Stomach (tissue), 4 donors: Measurements from ENCODE around the gene FBXO17.

Experiments
- POLR2A ChIP-seq, 4 donors: fragments of 450-650 bp; IDR thresholded peaks; one replicate each; pipeline ENCODE4 v1.6.1; 2016; ENCODE audit warnings: antibody characterized with exemption in 4 of 4, control low read depth in 2 of 4, mild to moderate bottlenecking in 1 of 4, moderate library complexity in 1 of 4
- POLR2AphosphoS5 ChIP-seq, 3 donors: sonication (generic); formaldehyde crosslinking; IDR thresholded peaks; one replicate each; pipeline ENCODE4 v1.6.1; 2016; ENCODE audit warnings: antibody characterized with exemption in 3 of 3
- TF ChIP-seq, protein P1 (sequence below), 7 experiments: fragments of 450-650 bp in 4 of 7; fragments of 200-600 bp in 3 of 7; sonication (generic) in 3 of 7; IDR thresholded peaks; one replicate each; pipeline ENCODE4 v1.5.1; 2016 to 2019; ENCODE audit warnings: antibody characterized with exemption in 7 of 7, control low read depth in 2 of 7, mild to moderate bottlenecking in 1 of 7

- TF ChIP-seq, protein P1, sequence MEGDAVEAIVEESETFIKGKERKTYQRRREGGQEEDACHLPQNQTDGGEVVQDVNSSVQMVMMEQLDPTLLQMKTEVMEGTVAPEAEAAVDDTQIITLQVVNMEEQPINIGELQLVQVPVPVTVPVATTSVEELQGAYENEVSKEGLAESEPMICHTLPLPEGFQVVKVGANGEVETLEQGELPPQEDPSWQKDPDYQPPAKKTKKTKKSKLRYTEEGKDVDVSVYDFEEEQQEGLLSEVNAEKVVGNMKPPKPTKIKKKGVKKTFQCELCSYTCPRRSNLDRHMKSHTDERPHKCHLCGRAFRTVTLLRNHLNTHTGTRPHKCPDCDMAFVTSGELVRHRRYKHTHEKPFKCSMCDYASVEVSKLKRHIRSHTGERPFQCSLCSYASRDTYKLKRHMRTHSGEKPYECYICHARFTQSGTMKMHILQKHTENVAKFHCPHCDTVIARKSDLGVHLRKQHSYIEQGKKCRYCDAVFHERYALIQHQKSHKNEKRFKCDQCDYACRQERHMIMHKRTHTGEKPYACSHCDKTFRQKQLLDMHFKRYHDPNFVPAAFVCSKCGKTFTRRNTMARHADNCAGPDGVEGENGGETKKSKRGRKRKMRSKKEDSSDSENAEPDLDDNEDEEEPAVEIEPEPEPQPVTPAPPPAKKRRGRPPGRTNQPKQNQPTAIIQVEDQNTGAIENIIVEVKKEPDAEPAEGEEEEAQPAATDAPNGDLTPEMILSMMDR (IDR thresholded peaks at IDR 0.05) = no peak
- TF ChIP-seq POLR2AphosphoS5 (IDR thresholded peaks at IDR 0.05) (no peak), POLR2A (IDR thresholded peaks at IDR 0.05) (no peak)
These were observed 61.6 kb downstream of the FBXO17 start for GRCh38 chr19:38913958-38914357.
